PC-9 (cell line): Measurements from ENCODE around the gene PROK2. TPM values are rescaled to one million over a fixed set of nuclear protein-coding genes. Genes with fewer than 3 reads are reported as not detected.

Experiments used
- BruUV-seq: library from RNA; stranded (reverse); fragments of 400-500 nt; replicated peaks from 2 replicates; lab custom pipeline; 2021; lab: Mats Ljungman, UMichigan
- CTCF ChIA-PET: fragments of 300-600 bp; sonication (Branson Sonifier 250); formaldehyde crosslinking; loops from one replicate; lab custom pipeline; 2022; ENCODE audit warnings: antibody characterized with exemption; lab: Charles Lee
- POLR2A ChIA-PET: fragments of 300-600 bp; sonication (Branson Sonifier 250); formaldehyde crosslinking; loops from one replicate; lab custom pipeline; 2022; ENCODE audit warnings: antibody characterized with exemption; ENCODE audit not compliant: unreplicated experiment; lab: Charles Lee
- DNase-seq, 2 experiments: peaks; one replicate each; pipeline versions ENCODE4 v3.0.0 to v3.0.0-alpha.2; 2015 to 2022; ENCODE audit warnings: mixed read lengths in 1 of 2
- H2AFZ ChIP-seq: fragments of 200-600 bp; sonication (generic); 2 replicates; pipeline ENCODE4 v1.8.1; 2017; ENCODE audit warnings: antibody characterized with exemption
- H3F3A ChIP-seq: fragments of 200-600 bp; sonication (generic); 2 replicates; pipeline ENCODE4 v1.8.1; 2017; ENCODE audit warnings: antibody characterized with exemption, mild to moderate bottlenecking, low read depth; ENCODE audit not compliant: insufficient read depth
- H3K27ac ChIP-seq: fragments of 200-600 bp; sonication (generic); 2 replicates; pipeline ENCODE4 v1.6.1; 2016; ENCODE audit warnings: mixed run types
- H3K27me3 ChIP-seq: fragments of 200-600 bp; sonication (generic); 2 replicates; pipeline ENCODE4 v1.6.1; 2016; ENCODE audit warnings: low read depth, mixed run types; ENCODE audit not compliant: insufficient read depth
- H3K36me3 ChIP-seq: fragments of 200-600 bp; sonication (generic); 2 replicates; pipeline ENCODE4 v1.6.1; 2016; ENCODE audit warnings: low read depth, mixed run types
- H3K4me1 ChIP-seq: fragments of 200-600 bp; sonication (generic); replicated peaks from 2 replicates; pipeline ENCODE4 v1.6.1; 2016; ENCODE audit warnings: mixed run types; ENCODE audit not compliant: insufficient read depth
- H3K4me2 ChIP-seq: fragments of 200-600 bp; sonication (generic); 2 replicates; pipeline ENCODE4 v1.6.1; 2017; ENCODE audit warnings: mixed run types
- H3K4me3 ChIP-seq: fragments of 200-600 bp; sonication (generic); 2 replicates; pipeline ENCODE4 v1.6.1; 2016; ENCODE audit warnings: mixed run types
- H3K79me2 ChIP-seq: fragments of 200-600 bp; sonication (generic); 2 replicates; pipeline ENCODE4 v1.6.1; 2017; ENCODE audit warnings: low read depth, mixed run types
- H3K9me2 ChIP-seq: fragments of 200-600 bp; sonication (generic); 2 replicates; pipeline ENCODE4 v1.8.1; 2017; ENCODE audit warnings: mild to moderate bottlenecking; ENCODE audit not compliant: insufficient read depth
- H3K9me3 ChIP-seq: fragments of 200-600 bp; sonication (generic); 2 replicates; pipeline ENCODE4 v1.8.1; 2016; ENCODE audit warnings: low read depth; ENCODE audit not compliant: insufficient read depth
- H4K20me1 ChIP-seq: fragments of 200-600 bp; sonication (generic); 2 replicates; pipeline ENCODE4 v1.8.1; 2017; ENCODE audit not compliant: insufficient read depth
- EZH2 ChIP-seq: fragments of 200-600 bp; sonication (generic); IDR thresholded peaks from 2 replicates; pipeline ENCODE4 v1.8.0; 2017; ENCODE audit warnings: antibody characterized with exemption, low read depth
- intact Hi-C: fragments of 100-400 bp; cut with micrococcal nuclease; formaldehyde crosslinking; loops from one replicate; pipeline ENCODE4 v1.10.0; 2022; ENCODE audit not compliant: unreplicated experiment
- total RNA-seq: library from RNA; stranded (reverse); gene quantifications from 2 replicates; pipeline ENCODE4 v1.2.3, GENCODE V29; 2021
- TF ChIP-seq, protein P1 (sequence below): fragments of 200-600 bp; sonication (generic); conservative IDR thresholded peaks from 2 replicates; pipeline ENCODE4 v1.6.1; 2017; ENCODE audit warnings: mixed run types, antibody characterized with exemption, mild to moderate bottlenecking, moderate library complexity

Gene PROK2
- total RNA-seq, 1 experiment from 2014 or later, result not detected

DNA sequence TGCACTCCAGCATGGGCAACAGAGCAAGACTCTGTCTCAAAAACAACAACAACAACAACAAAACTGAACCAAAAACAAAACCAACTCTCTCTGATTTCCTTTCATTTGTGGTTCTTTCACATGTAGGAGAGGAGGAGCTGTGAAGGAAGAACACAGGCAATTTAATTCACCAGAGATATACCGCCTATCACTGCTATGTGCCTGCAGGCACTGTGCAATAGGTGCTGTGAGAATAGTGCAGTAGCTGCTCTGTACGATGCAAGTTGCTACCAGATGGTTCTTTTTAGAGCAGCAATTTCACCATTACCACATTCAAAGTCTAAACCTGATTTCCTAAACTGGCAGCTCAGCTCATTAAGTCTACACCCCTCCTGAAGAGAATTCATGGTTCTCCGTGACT lies 11.3 kb upstream of the PROK2 start:
- Histone ChIP-seq H3K79me2 (no peaks in the 10 kb centered on the region), H3K27ac (no peak overlapping the region), H3F3A (no peaks in the 10 kb centered on the region), H3K9me2 (no peaks in the 10 kb centered on the region), H2AFZ (no peak overlapping the region), H3K27me3 (peaks cover 6% of the 10 kb centered on the region), H3K4me3 (no peak overlapping the region), H3K36me3 (no peaks in the 10 kb centered on the region), H3K4me1 (no peaks in the 10 kb centered on the region), H3K9me3 (no peaks in the 10 kb centered on the region), H4K20me1 (no peaks in the 10 kb centered on the region), H3K4me2 (no peak overlapping the region)
- no TSS peak for BruUV-seq
- CTCF ChIA-PET, result no interaction called here
- TF ChIP-seq EZH2, result no peak
- TF ChIP-seq, protein P1, sequence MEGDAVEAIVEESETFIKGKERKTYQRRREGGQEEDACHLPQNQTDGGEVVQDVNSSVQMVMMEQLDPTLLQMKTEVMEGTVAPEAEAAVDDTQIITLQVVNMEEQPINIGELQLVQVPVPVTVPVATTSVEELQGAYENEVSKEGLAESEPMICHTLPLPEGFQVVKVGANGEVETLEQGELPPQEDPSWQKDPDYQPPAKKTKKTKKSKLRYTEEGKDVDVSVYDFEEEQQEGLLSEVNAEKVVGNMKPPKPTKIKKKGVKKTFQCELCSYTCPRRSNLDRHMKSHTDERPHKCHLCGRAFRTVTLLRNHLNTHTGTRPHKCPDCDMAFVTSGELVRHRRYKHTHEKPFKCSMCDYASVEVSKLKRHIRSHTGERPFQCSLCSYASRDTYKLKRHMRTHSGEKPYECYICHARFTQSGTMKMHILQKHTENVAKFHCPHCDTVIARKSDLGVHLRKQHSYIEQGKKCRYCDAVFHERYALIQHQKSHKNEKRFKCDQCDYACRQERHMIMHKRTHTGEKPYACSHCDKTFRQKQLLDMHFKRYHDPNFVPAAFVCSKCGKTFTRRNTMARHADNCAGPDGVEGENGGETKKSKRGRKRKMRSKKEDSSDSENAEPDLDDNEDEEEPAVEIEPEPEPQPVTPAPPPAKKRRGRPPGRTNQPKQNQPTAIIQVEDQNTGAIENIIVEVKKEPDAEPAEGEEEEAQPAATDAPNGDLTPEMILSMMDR, result no peak
- no peak for DNase-seq
- POLR2A ChIA-PET, result no interaction called here
- intact Hi-C loops, result no loop called here

DNA sequence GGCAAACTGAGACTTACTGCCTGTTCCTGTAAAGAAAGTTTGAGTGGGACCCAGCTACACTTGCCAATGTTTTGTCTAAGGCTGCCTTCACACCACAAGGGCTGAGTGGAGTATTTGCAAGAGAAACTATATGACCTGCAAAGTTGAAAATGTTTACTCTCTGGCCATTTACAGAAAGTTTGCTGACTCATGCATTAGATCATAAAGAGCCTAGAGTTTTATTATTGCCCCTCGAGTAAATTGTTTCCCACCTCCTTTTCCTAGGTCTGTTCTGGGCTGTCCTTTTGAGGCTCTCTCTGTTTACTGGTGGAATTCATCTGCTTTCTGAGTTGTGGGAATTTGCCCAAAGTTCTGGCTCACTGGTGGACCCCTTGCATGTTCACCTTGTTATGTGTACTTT lies 6.7 kb upstream of the PROK2 start:
- BruUV-seq, result no TSS peak
- Histone ChIP-seq H3K9me3 (no peaks in the 10 kb centered on the region), H3K79me2 (no peaks in the 10 kb centered on the region), H3K27ac (no peak overlapping the region), H3K4me1 (no peaks in the 10 kb centered on the region), H4K20me1 (no peaks in the 10 kb centered on the region), H3K4me2 (no peak overlapping the region), H3K4me3 (no peak overlapping the region), H3K36me3 (no peaks in the 10 kb centered on the region), H2AFZ (no peak overlapping the region), H3K27me3 (peaks cover 3% of the 10 kb centered on the region; the same call in 1 of the 2 replicates), H3K9me2 (no peaks in the 10 kb centered on the region), H3F3A (no peaks in the 10 kb centered on the region)
- no peak for DNase-seq
- intact Hi-C loops, result no loop called here
- CTCF ChIA-PET, result no interaction called here
- POLR2A ChIA-PET, result no interaction called here
- TF ChIP-seq, protein P1, result no peak
- no peak for TF ChIP-seq EZH2

DNA sequence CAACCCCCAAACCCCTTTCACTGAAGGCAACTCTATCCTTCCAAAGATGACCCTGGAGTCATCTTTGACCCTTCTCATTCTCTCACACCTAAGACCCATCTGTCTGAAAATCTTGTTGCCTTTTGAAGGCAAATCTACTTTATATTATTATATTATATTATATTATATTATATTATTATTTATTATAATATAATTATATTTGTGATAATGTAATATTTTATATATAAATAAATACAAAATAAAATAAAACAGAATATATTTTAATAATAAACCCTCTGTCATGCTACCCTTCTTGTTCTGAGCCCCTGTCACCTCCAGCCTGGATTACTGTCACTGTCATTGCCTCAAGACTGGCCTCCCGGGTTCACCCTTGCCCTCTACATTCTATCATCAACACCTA lies 5.0 kb upstream of the PROK2 start:
- TF ChIP-seq, protein P1, result no peak
- TF ChIP-seq EZH2, result no peak
- BruUV-seq, result no TSS peak
- Histone ChIP-seq H3K36me3 (no peaks in the 10 kb centered on the region), H3K9me2 (no peaks in the 10 kb centered on the region), H3F3A (no peaks in the 10 kb centered on the region), H3K4me1 (no peaks in the 10 kb centered on the region), H4K20me1 (no peaks in the 10 kb centered on the region), H3K9me3 (no peaks in the 10 kb centered on the region), H3K4me3 (no peak overlapping the region), H2AFZ (no peak overlapping the region), H3K27ac (no peak overlapping the region), H3K4me2 (no peak overlapping the region), H3K27me3 (no peaks in the 10 kb centered on the region), H3K79me2 (no peaks in the 10 kb centered on the region)
- intact Hi-C loops, result no loop called here
- DNase-seq, result no peak
- ChIA-PET CTCF (no interaction called here), POLR2A (no interaction called here)
